DMS79 (cell line): ENCODE data around the gene VPS26C.
"Not testable (repeated sequence)": the region's sequence is repeated elsewhere in the genome, so short reads cannot be mapped to it uniquely, and the experiment has no call there.

Experiments
- DNase-seq: peaks from one replicate; lab custom pipeline; 2025; lab: John Stamatoyannopoulos, UW

VPS26C gene

GRCh38 chr21:37267269-37268185, at the start of gene VPS26C:
TSS of gene VPS26C (minus strand) at chr21:37267334. CDS start at chr21:37267294, 40 bp downstream.
- DNase-seq, result peak; percentile 98

- DNase-seq, result not testable (repeated sequence)
These were observed 48.9 kb upstream of the VPS26C start for GRCh38 chr21:37316072-37316471.

- DNase-seq, result no peak
These were observed 33.1 kb upstream of the VPS26C start for GRCh38 chr21:37300114-37300751.

GRCh38 chr21:37297364-37297763, 30.2 kb upstream of the VPS26C start:
- DNase-seq, result no peak

GRCh38 chr21:37294679-37295078, 27.5 kb upstream of the VPS26C start:
- DNase-seq, result no peak

GRCh38 chr21:37292941-37293340, 25.8 kb upstream of the VPS26C start:
- DNase-seq, result no peak

GRCh38 chr21:37292041-37292440, 24.9 kb upstream of the VPS26C start:
- DNase-seq, result no peak

GRCh38 chr21:37283191-37283710, 16.1 kb upstream of the VPS26C start:
- DNase-seq, result not testable (repeated sequence)

GRCh38 chr21:37282602-37283001, 15.5 kb upstream of the VPS26C start:
- not testable (repeated sequence) for DNase-seq

GRCh38 chr21:37281993-37282392, 14.9 kb upstream of the VPS26C start:
- no peak for DNase-seq

GRCh38 chr21:37281579-37281978, 14.4 kb upstream of the VPS26C start:
- DNase-seq, result no peak

- DNase-seq, result not testable (repeated sequence)
These were observed 12.1 kb upstream of the VPS26C start for GRCh38 chr21:37279271-37279670.

GRCh38 chr21:37278199-37278598, 11.1 kb upstream of the VPS26C start:
- no peak for DNase-seq

GRCh38 chr21:37276377-37276776, 9.2 kb upstream of the VPS26C start:
- DNase-seq, result no peak

- no peak for DNase-seq
These were observed 7.0 kb upstream of the VPS26C start for GRCh38 chr21:37273911-37274690.

- no peak for DNase-seq
These were observed 6.3 kb upstream of the VPS26C start for GRCh38 chr21:37273440-37273839.

- no peak for DNase-seq
These were observed 5.8 kb upstream of the VPS26C start for GRCh38 chr21:37272897-37273296.

- DNase-seq, result no peak
These were observed 3.6 kb upstream of the VPS26C start for GRCh38 chr21:37270576-37271365.

- no peak for DNase-seq
These were observed 2.3 kb upstream of the VPS26C start for GRCh38 chr21:37269481-37269880.

- DNase-seq, result no peak
These were observed 1.0 kb upstream of the VPS26C start for GRCh38 chr21:37268186-37268503.

GRCh38 chr21:37266515-37267221, 466 bp downstream of the VPS26C start:
- peak; percentile 86 for DNase-seq
